Caki2 (cell line): ENCODE data around the gene FZD1. TPM values are rescaled to one million over a fixed set of nuclear protein-coding genes. Genes with fewer than 3 reads are reported as not detected.

Experiments
- DNase-seq: peaks from one replicate; pipeline ENCODE4 v3.0.0-alpha.2; 2015; ENCODE audit warnings: low read depth
- in situ Hi-C: cut with HindIII; loops from 2 replicates; pipeline ENCODE4 v1.10.0; 2016; ENCODE audit warnings: low sequenced_read_pairs, low pct_unique_long_range_greater_than_20kb, mixed read lengths
- total RNA-seq: library from RNA; depleted of rRNA; stranded (reverse); fragments of >200 nt; shearing (Covaris generic); gene quantifications from 2 replicates; pipeline ENCODE4 v1.2.3, GENCODE V29; 2014; ENCODE audit warnings: low replicate concordance

Gene FZD1
- total RNA-seq, 1 experiment from 2014 or later: 5.2 TPM

GRCh38 chr7:91320366-91321078 is 56.3 kb downstream of the FZD1 start:
- in situ Hi-C loops: no loop called here
- no peak for DNase-seq
